ENCODE data around the gene C14orf180.

Gene C14orf180

GRCh38 chr14:104587641-104588040 lies 8.1 kb downstream of the C14orf180 start:
- TF ChIP-seq EZH2phosphoT487 (conservative IDR thresholded peaks at IDR 0.05; ENCODE audit: low read length) = no peak
- TF ChIP-seq, protein P1, sequence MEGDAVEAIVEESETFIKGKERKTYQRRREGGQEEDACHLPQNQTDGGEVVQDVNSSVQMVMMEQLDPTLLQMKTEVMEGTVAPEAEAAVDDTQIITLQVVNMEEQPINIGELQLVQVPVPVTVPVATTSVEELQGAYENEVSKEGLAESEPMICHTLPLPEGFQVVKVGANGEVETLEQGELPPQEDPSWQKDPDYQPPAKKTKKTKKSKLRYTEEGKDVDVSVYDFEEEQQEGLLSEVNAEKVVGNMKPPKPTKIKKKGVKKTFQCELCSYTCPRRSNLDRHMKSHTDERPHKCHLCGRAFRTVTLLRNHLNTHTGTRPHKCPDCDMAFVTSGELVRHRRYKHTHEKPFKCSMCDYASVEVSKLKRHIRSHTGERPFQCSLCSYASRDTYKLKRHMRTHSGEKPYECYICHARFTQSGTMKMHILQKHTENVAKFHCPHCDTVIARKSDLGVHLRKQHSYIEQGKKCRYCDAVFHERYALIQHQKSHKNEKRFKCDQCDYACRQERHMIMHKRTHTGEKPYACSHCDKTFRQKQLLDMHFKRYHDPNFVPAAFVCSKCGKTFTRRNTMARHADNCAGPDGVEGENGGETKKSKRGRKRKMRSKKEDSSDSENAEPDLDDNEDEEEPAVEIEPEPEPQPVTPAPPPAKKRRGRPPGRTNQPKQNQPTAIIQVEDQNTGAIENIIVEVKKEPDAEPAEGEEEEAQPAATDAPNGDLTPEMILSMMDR (IDR thresholded peaks at IDR 0.05; ENCODE audit: insufficient read depth, low read length, poor library complexity, severe bottlenecking) = no peak
- H3K4me2 ChIP-seq (ENCODE audit: low read depth, low read length, poor library complexity, severe bottlenecking) = no peak overlapping the region
- H3K27me3 ChIP-seq (ENCODE audit: low read length) = no peaks in the 10 kb centered on the region

DNA sequence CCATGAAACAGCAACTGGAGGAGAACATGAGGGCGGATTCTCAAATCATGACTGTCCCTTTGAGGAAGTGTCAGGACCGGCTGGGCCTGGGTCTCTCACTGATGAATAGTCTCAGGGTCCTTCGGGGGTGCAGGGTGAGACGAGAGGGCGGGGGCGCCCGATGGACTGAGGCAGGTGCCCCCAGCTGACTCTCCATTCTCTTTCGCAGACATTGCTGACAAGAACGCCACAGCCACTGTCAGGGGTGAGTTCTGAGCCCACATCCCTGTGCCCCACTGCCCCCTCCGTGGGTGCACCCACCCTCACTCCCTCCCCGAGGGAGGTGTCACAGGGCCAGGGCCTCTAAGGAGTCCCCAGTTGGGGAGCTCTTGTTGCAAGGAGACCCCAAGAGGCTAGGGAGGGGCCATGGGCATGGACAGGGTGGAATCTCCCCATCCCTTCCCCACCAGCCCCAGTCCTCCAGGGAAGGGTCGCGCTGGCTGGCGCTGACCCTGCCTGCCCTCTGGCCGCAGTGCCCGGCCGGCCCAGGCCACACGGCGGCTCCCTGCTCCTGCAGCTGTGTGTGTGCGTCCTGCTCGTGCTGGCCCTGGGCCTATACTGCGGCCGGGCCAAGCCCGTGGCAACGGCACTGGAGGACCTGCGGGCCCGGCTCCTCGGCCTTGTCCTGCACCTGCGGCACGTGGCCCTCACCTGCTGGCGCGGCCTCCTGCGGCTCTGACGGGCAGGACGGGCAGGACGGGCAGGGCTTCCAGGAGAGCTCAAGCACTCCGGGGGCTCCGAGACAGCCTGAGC lies 8.7 kb downstream of the C14orf180 start:
- Histone ChIP-seq H3F3A (ENCODE audit: insufficient read depth) (no peaks in the 10 kb centered on the region), H3K9ac (ENCODE audit: low read length) (no peak overlapping the region), H3K79me2 (ENCODE audit: insufficient read depth, low read length) (no peaks in the 10 kb centered on the region), H3K4me3 (ENCODE audit: insufficient read depth, low read length, poor library complexity, severe bottlenecking) (no peak overlapping the region), H3K9me2 (replicated peaks; ENCODE audit: insufficient read depth, low read length) (no peaks in the 10 kb centered on the region), H3K36me3 (ENCODE audit: low read length) (no peaks in the 10 kb centered on the region), H3K4me2 (ENCODE audit: low read depth, low read length, poor library complexity, severe bottlenecking) (no peak overlapping the region), H2AFZ (ENCODE audit: low read depth, low read length, severe bottlenecking) (no peak overlapping the region), H3K9me3 (ENCODE audit: insufficient read depth, low read length) (no peaks in the 10 kb centered on the region), H3K27me3 (ENCODE audit: low read length) (no peaks in the 10 kb centered on the region), H4K20me1 (ENCODE audit: low read depth, low read length) (no peaks in the 10 kb centered on the region), H3K27ac (ENCODE audit: low read depth, low read length) (no peak overlapping the region)
- no peak for TF ChIP-seq EZH2phosphoT487 (conservative IDR thresholded peaks at IDR 0.05; ENCODE audit: low read length)
- TF ChIP-seq, protein P1 (IDR thresholded peaks at IDR 0.05; ENCODE audit: insufficient read depth, low read length, poor library complexity, severe bottlenecking) = no peak

More at GRCh38 chr14:104587641-104588040, 8.1 kb downstream of the C14orf180 start:
- Histone ChIP-seq H4K20me1 (ENCODE audit: low read depth, low read length) (no peaks in the 10 kb centered on the region), H3K4me3 (ENCODE audit: insufficient read depth, low read length, poor library complexity, severe bottlenecking) (no peak overlapping the region), H3K27ac (ENCODE audit: low read depth, low read length) (no peak overlapping the region), H2AFZ (ENCODE audit: low read depth, low read length, severe bottlenecking) (no peak overlapping the region), H3K9me2 (replicated peaks; ENCODE audit: insufficient read depth, low read length) (no peaks in the 10 kb centered on the region), H3K79me2 (ENCODE audit: insufficient read depth, low read length) (no peaks in the 10 kb centered on the region), H3K9me3 (ENCODE audit: insufficient read depth, low read length) (no peaks in the 10 kb centered on the region), H3F3A (ENCODE audit: insufficient read depth) (no peaks in the 10 kb centered on the region), H3K36me3 (ENCODE audit: low read length) (no peaks in the 10 kb centered on the region), H3K9ac (ENCODE audit: low read length) (no peak overlapping the region)

- no peaks in the 10 kb centered on the region for H3K9me2 ChIP-seq (replicated peaks; ENCODE audit: insufficient read depth, low read length)
- H3K36me3 ChIP-seq (ENCODE audit: low read length) = no peaks in the 10 kb centered on the region
- no peak overlapping the region for H2AFZ ChIP-seq (ENCODE audit: low read depth, low read length, severe bottlenecking)
- H3K27ac ChIP-seq (ENCODE audit: low read depth, low read length) = no peak overlapping the region
- H4K20me1 ChIP-seq (ENCODE audit: low read depth, low read length) = no peaks in the 10 kb centered on the region
- no peaks in the 10 kb centered on the region for H3K79me2 ChIP-seq (ENCODE audit: insufficient read depth, low read length)
- no peak for TF ChIP-seq EZH2phosphoT487 (conservative IDR thresholded peaks at IDR 0.05; ENCODE audit: low read length)
- TF ChIP-seq, protein P1 (IDR thresholded peaks at IDR 0.05; ENCODE audit: insufficient read depth, low read length, poor library complexity, severe bottlenecking) = no peak
- H3K4me2 ChIP-seq (ENCODE audit: low read depth, low read length, poor library complexity, severe bottlenecking) = no peak overlapping the region
- H3K4me3 ChIP-seq (ENCODE audit: insufficient read depth, low read length, poor library complexity, severe bottlenecking) = no peak overlapping the region
- no peaks in the 10 kb centered on the region for H3K27me3 ChIP-seq (ENCODE audit: low read length)
- no peak overlapping the region for H3K9ac ChIP-seq (ENCODE audit: low read length)
- no peaks in the 10 kb centered on the region for H3F3A ChIP-seq (ENCODE audit: insufficient read depth)
- H3K9me3 ChIP-seq (ENCODE audit: insufficient read depth, low read length) = no peaks in the 10 kb centered on the region
These were observed 10.0 kb downstream of the C14orf180 start for GRCh38 chr14:104589338-104590195.

Data from SU-DHL-6 (cell line).